IPS-NIHi7 (cell line): ENCODE measurements around the gene PGLYRP4.
A peak's percentile ranks its signal among the peaks of the same experiment; 100 is the strongest.

ENCODE experiments used
- DNase-seq: peaks from one replicate; pipeline ENCODE4 v3.0.0; 2012; ENCODE audit warnings: mixed read lengths; ENCODE audit errors: extremely low spot score

Gene PGLYRP4, protein sequence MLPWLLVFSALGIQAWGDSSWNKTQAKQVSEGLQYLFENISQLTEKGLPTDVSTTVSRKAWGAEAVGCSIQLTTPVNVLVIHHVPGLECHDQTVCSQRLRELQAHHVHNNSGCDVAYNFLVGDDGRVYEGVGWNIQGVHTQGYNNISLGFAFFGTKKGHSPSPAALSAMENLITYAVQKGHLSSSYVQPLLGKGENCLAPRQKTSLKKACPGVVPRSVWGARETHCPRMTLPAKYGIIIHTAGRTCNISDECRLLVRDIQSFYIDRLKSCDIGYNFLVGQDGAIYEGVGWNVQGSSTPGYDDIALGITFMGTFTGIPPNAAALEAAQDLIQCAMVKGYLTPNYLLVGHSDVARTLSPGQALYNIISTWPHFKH

DNA sequence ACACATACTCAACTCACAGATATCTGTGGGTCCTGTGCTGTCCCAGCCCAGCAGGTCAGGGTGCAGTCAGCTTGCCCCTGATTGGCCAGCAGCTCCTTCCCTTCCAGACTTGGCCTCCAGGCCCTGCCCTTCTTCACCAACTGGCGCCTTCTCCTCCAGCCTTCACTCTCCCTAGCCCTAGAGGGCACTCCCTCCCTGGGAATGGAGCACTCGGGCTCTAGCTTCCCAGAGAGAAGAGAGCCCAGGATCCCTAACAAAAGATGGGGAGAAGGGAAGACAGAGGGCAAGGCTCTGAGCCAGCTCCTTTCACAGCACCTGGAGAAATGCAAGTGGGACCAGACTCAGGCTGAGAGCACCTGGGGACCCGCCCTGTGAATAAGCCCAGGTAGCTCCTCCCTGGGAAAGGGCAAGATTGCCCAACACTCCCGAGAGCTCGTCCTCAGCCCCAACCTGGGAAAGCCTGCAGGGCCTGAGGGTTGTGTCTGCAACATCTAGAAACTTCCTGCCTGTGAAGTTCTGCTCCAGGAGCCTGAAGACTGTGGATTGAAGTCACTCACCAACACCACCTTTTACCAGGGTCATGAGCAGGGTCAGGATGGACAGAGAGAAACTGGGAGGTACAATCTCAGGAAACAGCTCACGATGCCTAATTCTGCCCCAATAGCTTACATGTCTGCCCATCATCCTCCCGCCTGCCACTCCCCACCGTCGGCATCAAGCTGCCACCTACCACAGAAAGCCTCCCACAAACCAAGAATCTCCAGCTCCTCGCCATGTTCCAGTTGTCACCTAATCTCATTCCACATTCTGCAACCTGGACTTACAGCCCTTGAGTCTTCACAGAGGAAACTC, at the start of gene PGLYRP4:
PGLYRP4 (minus strand) TSS at position 331 of the 852 bp plus-strand sequence. CDS start 909 bp downstream, outside the sequence.
- DNase-seq, result no peak

DNA sequence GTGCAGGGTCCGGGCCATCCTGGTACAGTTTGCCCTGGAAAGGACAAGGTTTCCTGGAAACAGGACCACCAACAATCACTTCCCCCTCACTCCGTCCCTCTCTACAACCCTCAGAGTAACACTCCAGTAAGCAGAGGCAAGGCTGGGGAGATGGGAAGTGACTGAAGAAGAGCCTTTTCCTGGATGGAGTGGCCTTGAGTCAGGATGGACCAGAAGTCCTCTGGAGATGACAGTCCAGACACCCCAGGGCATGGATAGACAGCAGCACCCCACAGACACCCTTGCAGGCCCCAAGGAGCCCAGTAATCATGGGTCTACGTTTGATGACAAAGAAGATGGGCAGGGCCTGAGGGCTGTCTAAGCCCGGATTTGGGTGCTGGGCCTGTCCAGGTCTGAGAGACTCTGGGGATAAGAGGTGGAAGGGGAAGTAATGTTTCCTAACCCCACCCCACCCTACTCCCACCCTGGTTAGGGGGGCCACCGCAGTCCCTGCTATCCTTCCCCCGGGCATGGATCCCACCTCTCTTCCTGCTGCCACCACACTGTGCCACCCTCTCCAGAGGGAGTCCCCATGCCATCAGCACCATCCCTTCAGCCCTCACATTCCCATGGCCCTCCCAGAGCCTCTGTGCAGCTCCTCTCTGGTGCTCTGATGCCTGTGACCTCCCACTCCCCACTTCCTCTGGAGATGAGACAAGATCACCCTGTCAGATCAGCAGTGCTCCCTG, 49.4 kb upstream of the PGLYRP4 start:
- DNase-seq, result peak; percentile 4

DNA sequence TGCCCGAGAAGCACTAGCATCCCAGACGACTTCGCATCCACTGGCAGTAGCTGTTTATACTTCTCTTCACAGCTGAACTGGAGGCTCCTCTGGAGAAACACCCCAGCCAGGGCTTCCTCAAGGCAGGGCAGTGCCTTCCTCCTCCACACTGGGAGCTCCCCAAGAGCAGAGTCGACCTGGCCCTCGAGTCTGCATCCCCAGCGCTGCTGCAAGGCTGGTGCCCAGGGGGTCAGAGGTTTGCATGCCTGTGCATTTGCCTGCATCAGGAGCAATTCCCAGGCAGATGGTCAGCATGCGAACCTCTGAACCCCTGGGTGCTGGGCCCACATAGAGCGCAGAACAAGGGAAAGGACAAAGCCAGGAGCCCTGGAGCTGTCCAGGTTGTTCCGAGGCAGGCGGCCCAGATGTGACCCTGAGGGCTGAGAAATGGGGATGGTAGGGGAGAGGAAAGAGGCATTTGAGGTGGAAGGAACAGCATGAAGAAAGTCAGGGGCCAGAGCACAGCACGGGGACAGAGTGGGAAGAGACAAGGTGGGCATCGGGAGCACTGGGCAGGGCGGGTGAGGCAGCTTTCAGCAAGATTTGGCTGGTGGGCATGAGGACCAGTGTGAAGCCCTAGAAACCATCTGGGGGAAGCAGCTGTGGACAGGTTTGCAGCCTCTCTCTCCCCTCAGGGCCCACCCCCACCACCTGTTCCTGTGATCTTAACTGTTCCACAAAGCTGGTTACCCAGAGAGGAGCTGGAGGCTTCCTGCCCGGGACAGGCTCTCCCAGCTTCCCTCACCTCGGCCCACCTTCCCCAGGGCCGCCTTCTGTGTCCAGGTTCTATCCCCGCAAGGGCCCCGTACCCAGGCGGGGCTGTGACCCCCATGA, 48.6 kb upstream of the PGLYRP4 start:
- DNase-seq, result peak; percentile 6

DNA sequence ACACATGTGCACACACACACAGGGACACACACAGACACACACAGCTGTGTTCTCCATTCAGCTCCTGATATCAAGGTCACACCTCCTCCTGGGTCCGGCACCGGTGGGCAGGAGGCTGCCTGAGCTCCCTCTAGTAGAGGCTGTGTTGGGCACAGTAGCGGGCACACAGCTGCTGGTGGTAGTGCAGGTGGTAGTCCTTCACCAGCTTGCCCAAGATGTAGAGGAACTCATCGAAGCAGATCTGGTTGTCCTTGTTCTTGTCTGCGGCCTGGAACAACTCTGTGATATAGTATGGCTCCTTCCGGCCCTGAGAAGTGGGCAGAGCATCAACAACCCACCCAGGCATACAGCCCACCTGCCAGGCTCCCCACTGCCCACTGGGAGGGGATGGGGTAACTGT, 47.8 kb upstream of the PGLYRP4 start:
- no peak for DNase-seq

DNA sequence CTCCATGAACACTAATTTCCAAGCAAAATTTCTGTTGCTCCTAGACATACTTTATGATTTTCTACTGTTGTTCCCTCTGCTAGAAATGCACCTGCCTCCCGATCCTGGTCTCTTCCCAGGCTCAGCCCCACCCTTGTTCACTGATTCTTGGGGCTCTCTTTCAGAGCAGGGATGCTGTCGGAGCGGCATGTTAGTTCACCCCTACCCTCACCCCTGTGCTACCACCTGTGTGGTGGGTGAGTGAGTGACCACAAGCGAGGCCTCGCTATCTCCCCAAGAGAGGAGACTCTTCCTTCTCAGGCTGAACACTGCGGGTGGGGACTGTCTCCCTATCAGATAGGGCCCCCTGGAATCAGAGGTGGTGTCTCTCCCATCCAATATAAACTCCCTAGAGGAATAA, 47.1 kb upstream of the PGLYRP4 start:
- DNase-seq, result no peak

DNA sequence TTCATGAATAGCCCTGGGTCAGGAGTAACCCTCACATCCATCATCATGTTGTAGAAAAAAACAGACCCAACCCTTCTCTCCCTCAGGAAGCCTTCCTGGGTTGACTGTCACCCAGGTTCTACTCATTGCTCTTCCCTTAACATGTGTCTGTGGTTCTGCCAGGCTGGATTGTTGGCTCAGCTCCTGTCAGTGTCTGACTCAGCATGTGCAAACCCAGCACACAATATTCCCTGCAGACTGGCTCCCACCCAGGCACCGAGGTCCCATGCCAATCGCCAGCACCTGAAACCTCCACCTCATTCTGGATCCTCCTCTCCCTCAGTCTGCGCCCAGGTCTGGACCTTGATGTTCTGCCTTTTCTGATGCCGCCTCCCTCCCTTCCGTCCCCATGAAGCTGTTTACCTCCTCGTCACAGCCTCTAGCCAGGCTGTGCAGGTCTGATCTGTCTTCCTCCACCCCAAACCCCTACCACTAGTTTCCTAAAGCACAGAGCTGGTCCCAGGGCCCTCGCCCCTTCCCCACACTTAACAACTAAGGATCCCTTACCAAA, 46.6 kb upstream of the PGLYRP4 start:
- DNase-seq, result peak; percentile 3

DNA sequence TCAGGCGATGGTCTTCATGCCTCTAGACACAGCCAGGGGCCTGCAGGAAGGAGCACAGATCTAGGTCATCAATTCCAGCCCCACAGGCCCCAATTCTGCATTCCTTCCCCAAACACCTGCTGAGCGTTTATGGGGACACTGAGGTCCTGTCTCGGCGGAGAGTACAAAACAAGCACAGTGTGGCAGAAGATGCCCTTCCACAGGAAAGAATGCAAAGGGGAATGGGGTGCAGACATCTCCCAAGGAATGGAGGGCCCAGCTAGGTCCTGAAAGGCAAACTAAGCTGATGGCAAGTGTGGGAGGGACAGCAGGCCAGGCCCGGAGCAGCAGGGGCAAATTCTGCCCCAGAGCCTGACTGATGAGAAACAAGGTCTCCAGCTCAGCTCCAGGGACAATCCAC, 45.8 kb upstream of the PGLYRP4 start:
- DNase-seq, result peak; percentile 4

DNA sequence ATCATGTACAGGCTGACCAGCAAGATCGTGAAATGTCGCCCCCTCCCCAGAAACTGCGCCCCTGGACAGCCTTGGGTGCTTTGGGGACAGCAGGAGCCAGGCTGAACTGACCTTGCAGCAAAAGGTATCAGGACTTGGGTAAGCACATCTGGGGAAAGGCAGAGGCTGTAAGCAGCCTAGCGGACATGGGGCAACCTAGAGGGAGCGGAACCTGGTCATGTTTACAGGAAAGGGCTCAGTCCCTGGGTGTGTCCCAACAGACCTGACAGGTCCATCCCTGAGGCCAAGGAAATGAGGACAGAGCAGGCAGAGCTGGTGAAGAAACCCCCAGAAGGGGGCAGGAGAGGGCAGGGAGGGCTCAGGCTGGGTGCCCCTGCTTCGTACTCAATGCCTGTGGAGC, 45.3 kb upstream of the PGLYRP4 start:
- peak; percentile 75 for DNase-seq

DNA sequence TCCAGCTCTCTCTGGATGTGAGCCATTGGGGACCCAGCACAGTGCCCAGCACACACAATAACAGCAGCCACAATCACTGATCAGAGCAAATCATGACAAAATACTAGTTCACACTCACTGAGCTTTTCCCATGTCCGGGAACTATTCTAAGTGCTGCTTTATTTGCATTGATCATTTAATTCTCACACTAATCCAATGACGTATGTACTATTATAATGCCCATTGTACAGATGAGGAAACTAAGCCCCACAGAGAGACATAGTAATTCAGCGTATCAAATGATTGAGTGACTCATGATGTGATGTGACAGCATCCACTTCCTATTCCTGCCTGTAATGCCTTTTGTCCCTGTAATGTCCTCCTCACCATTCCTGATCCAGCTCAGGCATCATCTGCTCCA, 44.2 kb upstream of the PGLYRP4 start:
- no peak for DNase-seq

DNA sequence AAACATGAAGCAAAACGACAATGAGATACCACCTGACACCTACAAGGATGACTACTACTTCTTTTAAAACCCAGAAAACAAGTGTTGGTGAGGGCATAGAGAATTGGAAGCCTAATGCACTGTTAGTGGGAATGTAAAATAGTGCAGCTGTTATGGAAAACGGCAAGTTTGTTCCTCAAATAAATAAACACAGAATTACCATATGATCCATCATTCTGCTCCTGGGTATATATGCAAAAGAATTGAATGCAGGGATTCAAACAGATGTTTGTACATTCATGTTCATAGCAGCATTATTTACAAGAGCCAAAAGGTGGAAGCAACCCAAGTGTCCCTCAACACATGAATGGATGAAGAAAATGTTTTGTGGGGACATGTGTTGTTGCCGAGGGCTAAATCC, 43.6 kb upstream of the PGLYRP4 start:
- no peak for DNase-seq

DNA sequence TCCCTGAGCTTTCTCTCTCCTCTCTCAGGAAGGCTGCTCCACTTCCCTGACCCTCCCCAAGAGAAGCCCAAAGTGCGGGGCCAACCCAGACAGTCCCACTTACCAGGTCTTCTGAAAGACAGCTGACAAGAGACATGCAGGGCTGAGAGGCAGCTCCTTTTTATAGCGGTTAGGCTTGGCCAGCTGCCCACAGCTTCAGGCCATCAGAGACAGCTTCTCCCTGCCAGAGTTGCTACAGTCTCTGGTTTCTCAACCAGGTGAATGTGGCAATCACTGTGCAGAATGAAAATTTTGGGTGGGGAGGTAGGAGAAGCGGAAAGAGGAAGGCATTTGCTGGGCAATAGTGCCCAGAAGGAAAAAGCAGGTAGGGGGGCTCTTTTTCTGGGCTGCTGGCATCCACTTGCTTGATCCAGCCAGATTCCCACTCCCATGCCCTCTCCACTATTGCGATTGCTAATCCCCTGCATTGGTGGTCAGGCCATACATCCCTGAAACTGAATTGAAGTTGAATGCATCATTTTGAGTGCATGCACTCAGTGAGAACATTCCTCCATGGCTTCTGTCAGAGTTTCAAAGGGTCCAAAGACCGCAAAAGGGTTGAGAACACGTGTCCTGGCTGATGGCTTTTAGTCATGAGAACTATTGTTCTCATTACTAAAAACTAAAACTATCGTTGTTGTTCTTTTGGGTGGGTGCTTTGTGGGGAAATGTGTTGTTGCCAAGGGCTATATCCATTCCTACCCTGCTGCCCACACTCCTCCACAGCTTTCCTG, 42.5 kb upstream of the PGLYRP4 start, which contains the start of gene S100A8:
S100A8 (minus strand) TSS at position 136 of the 773 bp plus-strand sequence. CDS start 538 bp downstream, outside the sequence.
- DNase-seq, result no peak

DNA sequence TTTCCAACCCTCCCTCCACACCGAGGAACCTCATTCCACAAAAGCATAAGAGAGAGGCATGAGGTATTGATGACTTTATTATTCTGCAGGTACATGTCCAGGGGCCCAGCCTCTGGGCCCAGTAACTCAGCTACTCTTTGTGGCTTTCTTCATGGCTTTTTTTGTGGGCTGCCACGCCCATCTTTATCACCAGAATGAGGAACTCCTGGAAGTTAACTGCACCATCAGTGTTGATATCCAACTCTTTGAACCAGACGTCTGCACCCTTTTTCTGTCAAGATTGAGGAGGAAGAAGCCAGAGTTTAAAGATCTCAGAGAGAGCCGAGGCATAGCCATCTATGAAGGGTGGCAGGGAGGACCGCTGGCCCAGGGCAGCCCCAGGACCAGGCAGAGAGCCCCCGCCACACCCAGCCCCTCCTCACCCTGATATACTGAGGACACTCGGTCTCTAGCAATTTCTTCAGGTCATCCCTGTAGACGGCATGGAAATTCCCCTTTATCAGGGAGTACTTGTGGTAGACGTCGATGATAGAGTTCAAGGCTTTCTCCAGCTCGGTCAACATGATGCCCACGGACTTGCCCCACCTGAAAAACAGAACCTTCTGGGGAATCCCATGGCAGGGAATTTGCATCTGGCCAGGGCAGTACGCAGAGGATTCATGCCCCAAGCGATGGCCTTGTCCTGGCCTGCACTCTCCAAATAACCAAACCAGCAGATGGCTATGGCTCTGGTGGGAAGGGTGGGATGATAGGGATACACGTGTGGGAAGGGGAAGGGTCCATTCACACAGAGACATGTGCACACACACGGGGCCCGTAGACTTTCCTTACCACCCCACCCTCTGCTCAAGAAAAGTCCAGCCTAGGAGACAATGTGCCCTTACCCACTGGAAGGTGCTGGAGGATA, 41.6 kb upstream of the PGLYRP4 start:
- no peak for DNase-seq

DNA sequence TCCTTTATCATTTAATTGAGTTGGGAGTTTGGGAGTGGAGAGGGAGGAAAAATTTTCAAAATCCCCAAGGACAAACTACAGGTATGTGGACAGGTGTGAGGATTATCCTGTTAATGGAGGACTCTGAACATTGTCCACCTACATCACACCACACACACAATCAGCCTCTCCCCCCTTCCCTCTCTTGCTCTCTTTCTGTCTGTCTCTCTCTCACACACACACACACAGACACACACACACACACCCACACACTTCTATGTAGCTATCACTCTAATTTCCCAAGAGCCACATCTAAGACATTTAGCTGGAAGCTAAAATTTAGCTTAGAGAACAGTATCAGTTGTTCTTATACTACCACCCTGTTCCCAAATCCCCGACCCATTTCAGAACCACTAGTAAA, 40.8 kb upstream of the PGLYRP4 start:
- DNase-seq, result no peak

DNA sequence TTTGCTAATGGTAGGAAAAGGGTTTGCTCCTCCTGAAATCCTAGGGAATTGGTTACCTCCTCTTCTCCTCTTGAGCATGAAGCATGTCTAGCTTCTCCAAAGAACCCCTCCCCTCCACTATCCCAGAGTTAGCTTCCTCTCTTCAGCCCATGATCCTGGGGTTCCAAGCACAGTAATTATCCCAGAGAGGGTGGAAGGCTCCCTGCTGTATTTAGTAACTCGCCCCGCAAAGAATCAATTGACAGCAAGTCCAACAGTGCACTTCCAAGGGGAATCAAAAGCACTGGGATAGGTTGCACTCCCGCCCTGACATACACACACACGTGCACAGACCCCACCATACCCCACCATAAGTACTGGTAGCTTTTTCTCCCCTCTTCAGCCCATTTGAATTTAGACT, 39.1 kb upstream of the PGLYRP4 start:
- no peak for DNase-seq

DNA sequence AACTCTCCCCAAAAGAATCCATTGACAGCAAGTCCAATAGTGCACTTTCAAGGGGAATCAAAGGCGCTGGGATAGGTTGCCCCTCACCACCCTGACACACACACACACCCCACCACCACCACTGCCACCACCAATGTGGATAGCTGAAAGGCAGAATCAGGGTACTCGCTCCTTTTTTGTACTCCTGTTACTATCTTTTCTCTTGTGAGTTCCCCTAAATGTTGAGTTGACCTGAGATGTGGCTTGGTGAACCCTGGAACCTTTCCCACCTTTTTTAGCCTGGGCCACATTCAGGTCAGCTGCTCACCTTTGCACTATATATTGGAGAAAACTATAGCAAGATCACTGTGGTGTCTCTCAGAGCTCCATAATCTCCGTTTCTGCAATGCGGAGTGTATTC, 38.4 kb upstream of the PGLYRP4 start:
- DNase-seq, result no peak

DNA sequence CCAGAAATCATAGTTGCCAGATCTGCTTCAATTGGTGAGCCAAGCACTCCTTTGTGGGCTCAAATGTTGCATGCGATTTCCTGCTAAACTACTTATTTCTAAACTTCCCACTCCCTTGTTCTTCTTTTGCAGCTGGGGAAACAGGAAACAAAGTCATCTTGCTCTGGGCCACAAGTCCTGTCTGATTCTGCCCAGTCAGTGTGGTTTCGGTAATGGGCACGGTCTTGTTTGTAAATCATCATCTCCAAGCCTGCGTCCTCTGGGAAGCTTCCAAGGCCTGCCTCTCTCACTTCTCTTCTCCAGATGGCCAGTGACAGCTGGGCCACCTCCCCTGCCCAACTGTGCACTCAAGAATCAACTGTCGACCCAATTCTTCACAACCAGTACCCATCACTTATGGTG, 37.9 kb upstream of the PGLYRP4 start:
- no peak for DNase-seq

DNA sequence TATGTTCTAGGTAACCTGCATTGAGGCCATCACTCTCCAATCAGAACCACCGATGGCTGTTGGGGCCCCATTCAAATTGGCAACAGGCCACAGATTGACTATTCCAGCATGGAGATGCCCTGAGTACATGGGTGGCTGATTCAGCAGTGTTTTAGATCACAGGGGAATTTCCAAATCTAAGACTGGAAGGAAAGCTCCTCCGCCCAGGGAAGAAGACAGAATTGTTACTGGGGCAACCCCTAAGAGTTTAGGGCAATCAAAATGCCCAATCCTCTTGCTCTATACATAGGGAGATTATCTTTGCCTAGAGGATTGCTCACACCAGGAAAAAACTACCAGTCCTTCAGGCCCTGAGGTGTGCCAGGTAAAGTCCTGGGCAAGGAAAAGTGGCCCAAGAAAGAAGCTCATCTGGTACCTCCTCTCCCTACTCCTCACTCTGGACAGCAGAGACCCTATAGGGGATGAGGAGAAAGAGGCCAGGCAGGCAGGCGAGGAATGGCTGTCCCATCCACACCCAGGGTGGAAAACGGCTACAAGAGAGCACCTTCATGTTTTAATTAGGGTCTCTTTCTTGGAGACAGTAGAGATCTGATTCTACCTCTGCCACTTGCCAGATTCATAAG, 36.4 kb upstream of the PGLYRP4 start:
- DNase-seq, result no peak

DNA sequence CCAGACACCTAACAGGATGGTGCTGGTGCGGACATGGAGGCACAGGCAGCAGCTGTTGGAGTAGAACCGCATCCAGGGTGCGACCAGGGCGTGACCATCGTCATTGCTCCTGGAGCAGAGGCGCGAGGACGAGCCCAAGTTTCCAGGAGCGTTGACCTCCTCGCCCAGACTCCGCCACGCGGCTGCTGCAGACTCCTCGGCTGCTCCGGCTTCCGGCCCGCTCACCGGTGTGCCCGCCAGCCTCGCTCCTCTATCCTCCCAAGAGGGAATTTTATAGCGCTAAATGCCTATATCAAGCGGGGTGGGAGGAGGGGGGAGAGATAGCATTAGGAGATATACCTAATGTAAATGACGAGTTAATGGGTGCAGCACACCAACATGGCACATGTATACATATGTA, 32.1 kb upstream of the PGLYRP4 start:
- no peak for DNase-seq

DNA sequence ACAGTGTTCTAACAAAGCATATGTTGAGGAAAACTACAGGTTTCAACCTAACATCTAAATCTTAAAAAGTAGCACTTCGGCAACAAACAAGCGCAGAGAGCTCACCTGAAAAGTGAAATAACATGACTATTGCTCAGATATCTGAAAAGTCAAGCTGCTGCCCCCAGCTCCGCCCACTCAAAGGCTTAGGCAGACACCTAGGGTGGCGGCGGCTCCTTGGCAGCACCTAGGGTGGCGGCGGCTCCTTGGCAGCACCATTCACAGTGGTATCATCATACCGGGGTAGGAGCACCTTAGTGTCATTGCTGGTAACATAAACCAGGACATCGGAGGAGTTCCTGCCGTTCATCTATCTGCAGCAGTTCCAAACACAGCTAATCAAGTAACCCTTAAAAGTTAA, 30.9 kb upstream of the PGLYRP4 start:
- DNase-seq, result no peak
